HG03097 (cell line): ENCODE results near the gene CPNE4.
A peak's percentile ranks its signal among the peaks of the same experiment; 100 is the strongest.

Source experiments
- ATAC-seq: cut with Tn5 transposase; IDR thresholded peaks from one replicate; pipeline ENCODE4 v1.9.1; 2021; ENCODE audit not compliant: unreplicated experiment, low FRiP score

CPNE4 gene

GRCh38 chr3:131549340-131549739 lies 485.5 kb downstream of the CPNE4 start:
- no peak for ATAC-seq

DNA sequence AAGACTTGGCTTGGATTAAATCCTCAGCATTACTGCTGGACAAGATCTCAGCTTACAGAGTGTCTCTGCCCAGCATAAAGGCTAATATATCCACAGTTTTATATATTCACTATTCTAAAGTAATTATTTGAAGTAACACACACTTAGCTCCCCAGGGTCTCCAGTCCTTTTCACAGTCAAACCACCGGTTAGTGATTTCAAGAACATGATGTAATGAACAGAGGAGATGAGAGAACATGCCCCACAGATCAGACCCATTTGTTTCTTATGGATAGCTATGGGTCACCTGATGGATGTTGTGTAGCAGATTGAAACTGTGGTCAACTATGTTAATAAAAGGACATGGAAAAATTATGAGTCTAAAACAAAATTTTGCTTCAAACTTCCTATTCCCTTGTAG lies 487.2 kb downstream of the CPNE4 start:
- no peak for ATAC-seq

- ATAC-seq: no peak
Observed at GRCh38 chr3:131546441-131546840, 488.4 kb downstream of the CPNE4 start.

- no peak for ATAC-seq
Observed at GRCh38 chr3:131544557-131544956, 490.3 kb downstream of the CPNE4 start.

GRCh38 chr3:131543714-131544113 lies 491.1 kb downstream of the CPNE4 start:
- ATAC-seq: no peak

DNA sequence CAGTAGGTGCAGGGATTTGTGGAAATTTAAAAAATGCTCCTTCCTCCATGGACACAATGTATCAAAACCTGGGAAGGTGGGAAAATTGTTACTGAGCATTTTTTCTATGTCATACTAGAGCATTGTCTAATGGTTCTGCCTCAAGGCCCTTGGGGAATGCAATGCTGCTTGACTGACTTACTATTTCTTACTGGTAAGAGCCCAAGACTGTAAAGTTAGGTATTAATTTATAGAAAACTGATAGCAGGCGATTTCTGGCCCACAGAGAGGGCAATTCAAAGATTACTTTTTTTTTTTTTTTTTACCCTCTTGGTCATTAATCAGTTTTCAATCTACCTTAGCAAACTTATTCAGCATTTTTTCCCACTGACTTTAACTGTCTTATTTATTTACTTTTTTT lies 493.5 kb downstream of the CPNE4 start:
- no peak for ATAC-seq

DNA sequence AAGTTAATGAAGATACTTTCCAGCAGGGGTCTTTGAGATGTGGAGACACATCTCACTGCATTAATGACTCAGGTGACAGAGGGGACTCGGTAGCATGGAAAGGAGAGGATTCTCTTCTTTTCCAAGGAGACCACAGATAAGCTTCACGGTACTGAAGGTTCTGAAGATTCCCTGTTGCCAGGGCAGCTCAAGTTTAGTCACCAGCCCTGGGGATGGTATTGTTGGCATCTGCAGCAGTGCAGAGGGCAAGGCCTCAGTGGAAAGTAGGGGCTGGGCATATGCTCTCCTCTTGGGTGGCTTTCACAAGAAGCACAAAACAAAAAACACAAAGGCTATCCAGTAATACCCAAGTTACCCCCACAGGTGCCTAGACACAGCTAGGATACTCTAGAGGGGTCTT lies 494.0 kb downstream of the CPNE4 start:
- ATAC-seq: no peak

GRCh38 chr3:131540143-131540542 lies 494.7 kb downstream of the CPNE4 start:
- ATAC-seq: no peak

DNA sequence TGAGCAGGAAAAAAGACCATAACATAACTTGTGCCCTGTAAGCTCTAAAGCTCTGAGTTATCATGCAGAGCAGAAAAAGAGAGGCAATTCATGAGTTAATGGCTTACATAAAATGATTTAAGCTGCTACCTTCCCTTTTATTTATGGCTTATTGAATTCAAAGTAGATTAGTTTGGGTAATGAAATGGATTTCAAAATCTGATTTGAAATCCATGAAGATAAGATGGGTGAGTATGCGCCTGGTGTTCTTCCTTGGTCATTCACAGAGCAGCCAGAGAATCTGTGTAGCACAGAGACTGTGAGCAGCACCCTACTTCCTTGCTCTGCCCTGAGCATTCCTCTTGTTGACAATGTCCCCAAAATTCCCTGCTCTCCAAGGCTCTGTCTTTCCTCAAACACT lies 495.8 kb downstream of the CPNE4 start:
- no peak for ATAC-seq

DNA sequence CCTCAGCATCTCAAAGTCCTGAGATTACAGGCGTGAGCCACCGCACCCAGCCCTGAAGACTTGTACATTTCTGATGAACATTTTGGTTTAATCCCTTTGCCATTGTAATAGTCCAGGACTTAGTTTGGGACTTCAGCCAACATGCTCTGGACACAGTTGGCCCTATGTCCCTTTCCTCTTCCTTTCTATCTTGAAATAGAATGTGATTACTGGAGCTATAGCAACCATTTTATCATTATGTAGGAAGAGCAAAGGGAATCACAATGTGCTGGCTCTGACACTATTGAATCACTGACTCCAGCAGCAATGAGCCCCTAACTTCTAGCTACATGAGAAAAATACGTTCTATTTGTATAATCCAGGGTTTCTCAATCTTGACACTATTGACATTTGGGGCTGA lies 497.3 kb downstream of the CPNE4 start:
- ATAC-seq: no peak

DNA sequence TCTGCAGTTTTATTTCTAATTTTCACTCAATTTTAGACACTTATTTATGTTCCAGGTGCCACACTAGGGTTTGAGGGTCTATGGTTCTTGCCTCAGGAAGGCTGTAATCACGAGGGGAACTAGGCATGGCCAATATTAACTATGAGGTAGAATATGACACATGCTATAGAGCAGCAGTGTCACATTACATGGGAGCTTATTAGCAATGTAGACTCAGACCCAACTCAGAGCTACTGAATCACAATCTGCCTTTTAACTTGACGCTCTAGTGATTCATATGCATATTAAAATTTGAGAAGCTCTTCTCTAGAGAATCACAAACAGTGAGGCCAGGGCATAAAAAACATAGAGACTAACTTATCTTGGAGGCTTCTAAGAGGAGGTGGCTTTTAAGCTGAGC lies 499.2 kb downstream of the CPNE4 start:
- no peak for ATAC-seq

- no peak for ATAC-seq
Observed at GRCh38 chr3:131535131-131535530, 499.7 kb downstream of the CPNE4 start.

- ATAC-seq: no peak
Observed at GRCh38 chr3:131532645-131533044, 502.2 kb downstream of the CPNE4 start.

- ATAC-seq: no peak
Observed at GRCh38 chr3:131530843-131531242, 504.0 kb downstream of the CPNE4 start.

DNA sequence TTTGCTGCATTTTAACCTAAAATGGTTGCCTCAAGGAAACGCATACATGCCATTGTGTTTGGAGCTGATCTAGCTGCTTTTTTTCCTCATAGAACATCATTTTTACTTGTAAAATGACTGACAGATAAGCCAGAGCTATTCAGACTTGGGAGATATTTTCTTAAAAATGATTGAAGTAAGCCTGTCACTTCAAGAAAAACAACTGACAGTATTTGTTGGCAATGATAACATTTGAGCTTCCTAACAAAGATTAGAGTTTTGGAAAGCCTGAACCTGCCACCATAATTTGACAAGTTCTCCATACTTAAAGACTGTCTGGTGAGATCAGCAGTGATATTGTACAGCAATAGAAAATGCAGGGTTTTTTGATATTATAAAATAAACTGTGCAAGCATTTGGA lies 504.4 kb downstream of the CPNE4 start:
- no peak for ATAC-seq

GRCh38 chr3:131526801-131527347 lies 507.9 kb downstream of the CPNE4 start:
- ATAC-seq: no peak

GRCh38 chr3:131518680-131519079 lies 516.1 kb downstream of the CPNE4 start:
- ATAC-seq: no peak

- ATAC-seq: no peak
Observed at GRCh38 chr3:131505421-131505820, 529.4 kb downstream of the CPNE4 start.

GRCh38 chr3:131503320-131503635 lies 531.5 kb downstream of the CPNE4 start:
- ATAC-seq: no peak

DNA sequence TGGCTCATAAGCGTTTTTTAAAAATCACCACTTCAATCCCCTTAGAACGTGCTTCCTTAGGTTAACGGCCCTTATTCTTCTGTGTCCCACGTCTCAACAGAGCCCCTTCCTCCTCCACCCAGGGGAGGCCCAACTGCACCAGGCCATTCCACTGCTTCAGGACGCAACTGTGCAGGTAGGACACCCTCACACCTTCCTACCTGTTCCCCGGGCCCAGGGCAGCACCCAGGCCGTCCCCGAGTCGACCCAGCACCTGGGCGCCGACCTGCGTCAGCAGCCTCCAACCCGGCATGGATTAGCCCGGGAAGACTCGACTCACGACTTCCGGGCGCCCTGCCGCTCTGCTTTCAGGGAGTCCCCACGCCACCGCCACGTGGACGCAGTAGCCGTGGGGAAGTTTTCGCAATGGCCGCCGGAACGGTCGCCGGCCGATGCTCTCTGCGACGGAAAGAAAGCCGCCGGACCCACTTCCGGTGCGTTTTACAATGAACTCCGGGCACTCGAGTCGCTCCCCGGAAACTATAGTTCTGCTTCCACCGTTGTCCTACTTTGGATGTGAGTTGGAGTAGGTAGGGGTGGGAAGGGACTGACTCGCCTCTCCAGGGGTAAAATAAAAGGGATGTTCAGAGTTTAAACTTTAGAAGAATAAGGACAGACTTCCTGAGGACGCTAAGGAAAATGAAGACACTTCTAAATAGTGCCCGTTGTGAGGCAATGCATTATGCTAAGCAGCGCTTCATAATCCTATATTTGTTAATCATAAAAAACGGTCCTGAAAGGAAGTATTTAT lies 532.1 kb downstream of the CPNE4 start, which contains the start of gene MRPL3:
TSS of gene MRPL3 (minus strand) at position 442 of the 790 bp plus-strand sequence. CDS start at position 292, 150 bp downstream.
- ATAC-seq: peak; percentile 92

- no peak for ATAC-seq
Observed at GRCh38 chr3:131501949-131502348, 532.9 kb downstream of the CPNE4 start.

DNA sequence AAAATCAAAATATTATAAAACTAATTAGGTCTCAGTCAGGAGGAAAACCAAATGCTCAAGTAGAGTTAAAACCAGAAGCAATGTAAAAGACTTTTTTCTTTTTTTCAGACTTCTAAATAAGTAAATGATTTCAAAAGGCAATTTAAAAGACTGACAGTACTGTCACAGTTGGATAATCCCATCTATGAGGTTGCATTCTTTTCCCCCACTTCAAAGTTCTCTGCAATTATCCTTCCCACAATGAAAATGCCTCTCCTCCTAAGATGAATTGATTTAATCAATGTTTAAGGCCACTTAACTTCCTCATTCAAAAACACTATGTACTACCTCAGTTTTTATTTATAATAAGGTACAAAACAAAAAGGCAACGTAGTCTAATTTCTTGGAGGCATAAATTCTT lies 540.1 kb downstream of the CPNE4 start:
- ATAC-seq: no peak
